HG02884 (cell line): Measurements from ENCODE around the gene MYO1H.

ENCODE experiments used
- ATAC-seq: cut with Tn5 transposase; IDR thresholded peaks from one replicate; pipeline ENCODE4 v1.9.1; 2021; ENCODE audit warnings: mild to moderate bottlenecking, moderate library complexity; ENCODE audit not compliant: unreplicated experiment

MYO1H gene

GRCh38 chr12:109488051-109488665 lies 140.5 kb downstream of the MYO1H start:
- ATAC-seq, result no peak

GRCh38 chr12:109489016-109489954 lies 141.6 kb downstream of the MYO1H start:
- ATAC-seq, result no peak

GRCh38 chr12:109489955-109490565 lies 142.4 kb downstream of the MYO1H start:
- no peak for ATAC-seq

GRCh38 chr12:109491671-109492070 lies 144.0 kb downstream of the MYO1H start:
- ATAC-seq, result no peak

GRCh38 chr12:109492371-109492770 lies 144.7 kb downstream of the MYO1H start:
- ATAC-seq, result no peak

GRCh38 chr12:109493090-109493489 lies 145.4 kb downstream of the MYO1H start:
- no peak for ATAC-seq

- ATAC-seq, result no peak
These were observed 146.2 kb downstream of the MYO1H start for GRCh38 chr12:109493938-109494337.

GRCh38 chr12:109494348-109494881 lies 146.7 kb downstream of the MYO1H start:
- ATAC-seq, result no peak

- no peak for ATAC-seq
These were observed 147.3 kb downstream of the MYO1H start for GRCh38 chr12:109495012-109495411.

GRCh38 chr12:109496306-109496705 lies 148.6 kb downstream of the MYO1H start:
- no peak for ATAC-seq

- ATAC-seq, result no peak
These were observed 150.0 kb downstream of the MYO1H start for GRCh38 chr12:109497675-109498074.
